Ascending aorta (tissue), 2 donors: Measurements from ENCODE around the gene SYK. TPM values are rescaled to one million over a fixed set of nuclear protein-coding genes. Genes with fewer than 3 reads are reported as not detected.

Source experiments
- DNase-seq, 2 donors: peaks; one replicate each; pipeline ENCODE4 v3.0.0-alpha.2; 2019; ENCODE audit warnings: low spot score in 2 of 2
- H3K27ac ChIP-seq, 2 donors: fragments of 200-600 bp; sonication (generic); one replicate each; pipeline ENCODE4 v1.5.1; 2016 to 2017; ENCODE audit warnings: mild to moderate bottlenecking in 1 of 2
- H3K27me3 ChIP-seq: fragments of 200-600 bp; sonication (generic); one replicate; pipeline ENCODE4 v1.5.1; 2017
- H3K36me3 ChIP-seq, 2 donors: fragments of 200-600 bp; sonication (generic); one replicate each; pipeline ENCODE4 v1.5.1; 2016
- H3K4me1 ChIP-seq, 2 donors: fragments of 200-600 bp; sonication (generic); one replicate each; pipeline ENCODE4 v1.5.1; 2016 to 2017; ENCODE audit warnings: mild to moderate bottlenecking in 1 of 2
- H3K4me3 ChIP-seq, 2 donors: fragments of 200-600 bp; sonication (generic); one replicate each; pipeline ENCODE4 v1.5.1; 2016 to 2017; ENCODE audit warnings: mild to moderate bottlenecking in 1 of 2
- H3K9me3 ChIP-seq, 2 donors: fragments of 200-600 bp; sonication (generic); one replicate each; pipeline ENCODE4 v1.5.1; 2016
- intact Hi-C: fragments of 100-400 bp; cut with DNase I; formaldehyde crosslinking; loops from one replicate; pipeline ENCODE4 v1.15.1; 2023
- total RNA-seq: library from RNA; depleted of rRNA; stranded (reverse); fragments of >200 nt; gene quantifications from one replicate; pipeline ENCODE4 v1.1.0, GENCODE V29; 2016
- TF ChIP-seq, protein P1 (sequence below), 3 experiments: fragments of 200-600 bp in 2 of 3; fragments of 450-650 bp in 1 of 3; sonication (generic) in 2 of 3; IDR thresholded peaks; one replicate each; pipeline ENCODE4 v1.5.1; 2016 to 2019; ENCODE audit warnings: antibody characterized with exemption in 3 of 3, mild to moderate bottlenecking in 1 of 3, moderate library complexity in 1 of 3

SYK gene
- total RNA-seq, 1 donor from 2014 or later = 3.2 TPM

DNA sequence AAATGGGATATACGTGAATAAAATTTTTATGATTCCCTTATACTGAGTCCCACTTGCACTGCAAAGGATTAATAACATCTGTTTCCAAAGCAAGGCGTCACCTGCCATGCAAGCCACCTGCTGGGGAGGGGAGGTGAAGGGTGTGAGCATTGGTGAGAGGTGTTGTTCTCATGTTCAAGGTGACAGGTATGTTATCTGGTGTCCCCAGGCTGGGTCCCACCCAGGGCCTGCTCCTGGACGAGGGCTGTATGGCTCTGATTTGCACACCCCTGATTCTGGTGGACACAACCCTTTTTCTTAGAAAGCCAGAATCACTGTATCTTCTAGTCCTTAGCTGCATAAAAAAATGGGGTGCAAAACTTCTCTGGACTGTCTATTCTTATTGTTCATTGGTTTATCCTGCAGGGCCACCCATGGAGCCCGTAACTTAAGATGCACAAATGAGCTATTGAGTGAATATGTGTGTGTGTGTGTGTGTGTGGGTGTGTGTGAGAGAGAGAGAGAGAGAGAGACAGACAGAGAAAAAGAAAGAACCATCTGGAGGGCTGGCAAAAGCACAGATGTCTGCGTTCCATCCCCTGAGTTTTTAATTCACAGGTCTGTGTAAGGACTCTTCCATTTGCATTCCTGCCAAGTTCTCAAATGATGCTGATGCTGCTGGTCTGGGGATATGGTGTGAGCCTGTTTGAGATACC is 53.7 kb downstream of the SYK start:
- Histone ChIP-seq H3K4me3 (no peak overlapping the region), H3K4me1 (no peaks in the 10 kb centered on the region), H3K27ac (no peak overlapping the region), H3K27me3 (no peaks in the 10 kb centered on the region), H3K36me3 (no peaks in the 10 kb centered on the region), H3K9me3 (no peaks in the 10 kb centered on the region)
- intact Hi-C loops = no loop called here
- DNase-seq = no peak
- TF ChIP-seq, protein P1, sequence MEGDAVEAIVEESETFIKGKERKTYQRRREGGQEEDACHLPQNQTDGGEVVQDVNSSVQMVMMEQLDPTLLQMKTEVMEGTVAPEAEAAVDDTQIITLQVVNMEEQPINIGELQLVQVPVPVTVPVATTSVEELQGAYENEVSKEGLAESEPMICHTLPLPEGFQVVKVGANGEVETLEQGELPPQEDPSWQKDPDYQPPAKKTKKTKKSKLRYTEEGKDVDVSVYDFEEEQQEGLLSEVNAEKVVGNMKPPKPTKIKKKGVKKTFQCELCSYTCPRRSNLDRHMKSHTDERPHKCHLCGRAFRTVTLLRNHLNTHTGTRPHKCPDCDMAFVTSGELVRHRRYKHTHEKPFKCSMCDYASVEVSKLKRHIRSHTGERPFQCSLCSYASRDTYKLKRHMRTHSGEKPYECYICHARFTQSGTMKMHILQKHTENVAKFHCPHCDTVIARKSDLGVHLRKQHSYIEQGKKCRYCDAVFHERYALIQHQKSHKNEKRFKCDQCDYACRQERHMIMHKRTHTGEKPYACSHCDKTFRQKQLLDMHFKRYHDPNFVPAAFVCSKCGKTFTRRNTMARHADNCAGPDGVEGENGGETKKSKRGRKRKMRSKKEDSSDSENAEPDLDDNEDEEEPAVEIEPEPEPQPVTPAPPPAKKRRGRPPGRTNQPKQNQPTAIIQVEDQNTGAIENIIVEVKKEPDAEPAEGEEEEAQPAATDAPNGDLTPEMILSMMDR (IDR thresholded peaks at IDR 0.05) = no peak

DNA sequence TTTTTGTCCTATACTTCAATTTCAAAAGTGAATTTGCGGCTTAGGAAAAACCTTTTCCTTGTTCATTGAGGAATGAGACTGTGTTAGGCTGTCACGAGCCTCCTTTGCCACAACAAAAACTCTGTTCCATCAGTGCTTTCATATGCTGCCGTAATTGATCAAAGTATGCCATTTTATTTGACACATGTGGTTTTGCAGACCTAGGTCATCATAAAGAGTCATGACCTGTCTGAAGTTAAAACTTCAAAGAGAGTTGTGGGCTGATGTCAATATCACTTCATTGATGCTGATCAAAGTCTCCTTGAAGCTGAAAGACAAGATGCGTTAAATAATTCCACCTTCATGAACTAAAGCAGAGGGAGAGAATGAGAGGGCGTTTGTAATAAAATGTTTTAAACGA is 55.5 kb downstream of the SYK start:
- Histone ChIP-seq H3K27me3 (no peaks in the 10 kb centered on the region), H3K36me3 (no peaks in the 10 kb centered on the region), H3K27ac (no peak overlapping the region), H3K4me3 (no peak overlapping the region), H3K9me3 (no peaks in the 10 kb centered on the region), H3K4me1 (no peaks in the 10 kb centered on the region)
- intact Hi-C loops = no loop called here
- TF ChIP-seq, protein P1 (IDR thresholded peaks at IDR 0.05) = no peak
- no peak for DNase-seq

DNA sequence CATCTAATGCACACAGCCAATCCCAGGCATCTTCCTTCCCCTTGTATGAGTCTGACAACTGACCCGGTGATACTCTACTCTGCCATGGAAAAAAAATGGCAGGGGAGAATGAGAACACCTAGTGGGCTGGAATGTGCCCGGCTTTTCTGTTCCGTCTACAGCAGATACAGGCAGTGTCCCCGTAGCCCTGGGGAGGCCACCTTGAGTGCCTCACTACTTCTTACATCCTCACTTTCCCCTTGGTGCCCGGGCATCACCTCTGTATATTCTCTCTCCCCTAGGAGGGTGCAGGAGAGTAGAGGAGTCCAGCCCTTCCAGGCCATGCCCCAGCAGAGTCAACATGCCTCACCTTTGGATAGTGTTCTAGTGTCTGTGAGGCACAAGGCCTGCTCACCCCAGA is 56.2 kb downstream of the SYK start:
- Histone ChIP-seq H3K27me3 (no peaks in the 10 kb centered on the region), H3K4me3 (no peak overlapping the region), H3K9me3 (no peaks in the 10 kb centered on the region), H3K27ac (no peak overlapping the region), H3K4me1 (no peaks in the 10 kb centered on the region), H3K36me3 (no peaks in the 10 kb centered on the region)
- no peak for DNase-seq
- intact Hi-C loops = no loop called here
- TF ChIP-seq, protein P1 (IDR thresholded peaks at IDR 0.05) = no peak

DNA sequence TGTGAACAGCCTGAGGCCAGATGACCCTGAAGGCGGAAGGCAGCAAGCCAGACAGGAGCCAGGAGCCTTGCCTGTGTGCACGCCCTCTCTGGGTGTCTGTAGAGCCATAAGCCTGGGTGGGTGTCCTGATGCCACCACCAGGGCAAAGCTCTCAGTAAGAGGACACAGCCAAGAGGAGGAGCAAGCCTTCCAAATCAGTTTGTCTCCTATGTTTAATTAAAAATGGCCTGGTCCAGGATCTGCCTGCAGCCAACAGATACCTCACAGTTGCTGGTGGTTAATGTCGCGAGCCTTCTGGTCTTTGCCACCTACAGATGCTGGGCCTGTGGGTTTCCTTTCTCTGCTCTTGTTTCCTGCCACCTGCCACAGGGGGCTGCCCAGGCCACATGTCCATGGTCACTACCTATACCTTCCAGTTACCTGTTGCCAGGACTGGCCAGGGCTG is 56.9 kb downstream of the SYK start:
- H3K9me3 ChIP-seq = no peaks in the 10 kb centered on the region
- H3K27ac ChIP-seq = no peak overlapping the region
- H3K4me3 ChIP-seq = no peak overlapping the region
- H3K4me1 ChIP-seq = no peaks in the 10 kb centered on the region
- no peak for DNase-seq
- intact Hi-C loops = no loop called here
- TF ChIP-seq, protein P1 (IDR thresholded peaks at IDR 0.05) = no peak
- H3K27me3 ChIP-seq = no peaks in the 10 kb centered on the region
- no peaks in the 10 kb centered on the region for H3K36me3 ChIP-seq

DNA sequence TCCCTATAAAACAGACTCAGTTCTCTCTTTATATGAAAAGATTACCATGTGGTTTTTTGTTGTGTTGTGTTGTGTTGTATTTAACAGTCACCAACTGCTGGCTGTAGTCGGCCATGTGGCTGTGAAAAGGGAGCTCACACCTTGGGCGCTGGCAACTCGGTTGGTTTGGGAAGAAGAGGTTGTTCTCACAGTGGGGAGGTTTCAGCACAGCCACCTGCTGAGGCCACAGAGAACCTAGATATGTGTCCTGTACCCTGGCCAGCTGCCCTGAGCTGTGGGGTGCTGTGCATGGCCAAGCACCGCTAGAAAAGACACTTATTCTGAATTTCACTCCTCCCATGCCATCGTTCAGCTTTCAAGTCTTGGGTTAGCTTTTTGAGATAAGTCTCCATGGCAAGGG is 58.8 kb downstream of the SYK start:
- Histone ChIP-seq H3K36me3 (no peaks in the 10 kb centered on the region), H3K4me1 (no peaks in the 10 kb centered on the region), H3K9me3 (no peaks in the 10 kb centered on the region), H3K4me3 (no peak overlapping the region), H3K27ac (no peak overlapping the region), H3K27me3 (no peaks in the 10 kb centered on the region)
- intact Hi-C loops = no loop called here
- TF ChIP-seq, protein P1 (IDR thresholded peaks at IDR 0.05) = no peak
- DNase-seq = no peak

DNA sequence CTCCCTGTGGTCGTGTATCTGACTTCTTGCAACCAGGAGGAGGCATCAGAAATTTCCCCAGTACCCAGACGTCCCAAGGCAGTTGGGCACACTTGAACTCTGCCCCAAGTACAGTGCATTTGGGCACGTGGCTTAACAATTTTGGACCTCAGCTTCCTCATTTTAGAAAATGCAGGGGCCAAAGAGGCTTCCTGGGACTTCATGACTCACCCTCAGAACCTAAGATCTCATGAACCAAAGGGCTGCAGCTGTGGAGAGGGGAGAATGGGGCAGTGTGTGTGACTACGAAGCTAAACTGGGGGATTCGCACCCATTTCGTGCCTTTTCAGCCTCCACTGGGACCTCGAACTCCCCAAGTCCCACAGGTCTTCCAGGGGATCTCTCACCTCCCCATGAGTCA is 59.2 kb downstream of the SYK start:
- TF ChIP-seq, protein P1 (IDR thresholded peaks at IDR 0.05) = no peak
- Histone ChIP-seq H3K36me3 (no peaks in the 10 kb centered on the region), H3K9me3 (no peaks in the 10 kb centered on the region), H3K4me1 (no peaks in the 10 kb centered on the region), H3K4me3 (no peak overlapping the region), H3K27ac (no peak overlapping the region), H3K27me3 (no peaks in the 10 kb centered on the region)
- no peak for DNase-seq
- intact Hi-C loops = no loop called here
